Activated CD4-positive, CD25-positive, alpha-beta regulatory T cell treated with anti-CD3 and anti-CD28 coated beads, Interleukin-2, amount 50 U/mL, for 24 hours (primary cell): Measurements from ENCODE around the gene UNC45B.
"Not testable (repeated sequence)": the region's sequence is repeated elsewhere in the genome, so short reads cannot be mapped to it uniquely, and the experiment has no call there.

ENCODE experiments used
- ATAC-seq, 2 donors: fragments of 150-1000 bp; cut with Tn5 transposase; one replicate each; pipeline ENCODE4 v1.10.0; 2021; ENCODE audit warnings: mild to moderate bottlenecking in 1 of 2, moderate library complexity in 1 of 2

The UNC45B gene

GRCh38 chr17:35174835-35175334, 27.3 kb downstream of the UNC45B start:
- ATAC-seq = no peak

- no peak for ATAC-seq
Observed at GRCh38 chr17:35175638-35176415, 28.2 kb downstream of the UNC45B start.

- no peak for ATAC-seq
Observed at GRCh38 chr17:35176897-35177296, 29.3 kb downstream of the UNC45B start.

- ATAC-seq = not testable (repeated sequence)
Observed at GRCh38 chr17:35179379-35179778, 31.8 kb downstream of the UNC45B start.

- no peak for ATAC-seq
Observed at GRCh38 chr17:35183332-35183731, 35.7 kb downstream of the UNC45B start.

GRCh38 chr17:35184274-35184673, 36.7 kb downstream of the UNC45B start:
- ATAC-seq = no peak

GRCh38 chr17:35185849-35186248, 38.2 kb downstream of the UNC45B start:
- ATAC-seq = peak; percentile 72 to 78

GRCh38 chr17:35187481-35187880, 39.9 kb downstream of the UNC45B start:
- ATAC-seq = no peak

- no peak for ATAC-seq
Observed at GRCh38 chr17:35188111-35188510, 40.5 kb downstream of the UNC45B start.

- ATAC-seq = no peak
Observed at GRCh38 chr17:35189291-35189690, 41.7 kb downstream of the UNC45B start.

- ATAC-seq = no peak
Observed at GRCh38 chr17:35191001-35191695, 43.5 kb downstream of the UNC45B start.

- no peak for ATAC-seq
Observed at GRCh38 chr17:35192708-35193107, 45.1 kb downstream of the UNC45B start.

GRCh38 chr17:35194001-35194400, 46.4 kb downstream of the UNC45B start, which contains the start of gene SLC35G3:
Gene SLC35G3, minus strand, starts transcription at chr17:35194393. Its CDS starts 86 bp downstream, at chr17:35194307.
- not testable (repeated sequence) for ATAC-seq

- not testable (repeated sequence) for ATAC-seq
Observed at GRCh38 chr17:35195062-35195461, 47.4 kb downstream of the UNC45B start.

- not testable (repeated sequence) for ATAC-seq
Observed at GRCh38 chr17:35202582-35202981, 55.0 kb downstream of the UNC45B start.

GRCh38 chr17:35210741-35211140, 63.1 kb downstream of the UNC45B start:
- peak; percentile 27 to 30 for ATAC-seq

GRCh38 chr17:35212668-35213067, 65.1 kb downstream of the UNC45B start:
- peak; percentile 42 to 43 for ATAC-seq

GRCh38 chr17:35213412-35213940, 65.9 kb downstream of the UNC45B start:
- ATAC-seq = no peak

- peak; percentile 72 to 74 for ATAC-seq
Observed at GRCh38 chr17:35214192-35214591, 66.6 kb downstream of the UNC45B start.

- ATAC-seq = peak; percentile 66 to 68
Observed at GRCh38 chr17:35214631-35215273, 67.1 kb downstream of the UNC45B start.

GRCh38 chr17:35217107-35217506, 69.5 kb downstream of the UNC45B start:
- ATAC-seq = no peak

GRCh38 chr17:35218915-35219314, 71.3 kb downstream of the UNC45B start:
- ATAC-seq = no peak

- ATAC-seq = no peak
Observed at GRCh38 chr17:35222452-35222851, 74.8 kb downstream of the UNC45B start.
